IMR-90 (cell line): ENCODE data around the gene CDK6. TPM values are rescaled to one million over a fixed set of nuclear protein-coding genes. Genes with fewer than 3 reads are reported as not detected.
A peak's percentile ranks its signal among the peaks of the same experiment; 100 is the strongest.

Experiments used
- ATAC-seq: fragments of 200-7000 bp; cut with Tn5 transposase; 2 replicates; pipeline ENCODE4 v1.9.1; 2020; ENCODE audit warnings: low read depth, mild to moderate bottlenecking, moderate library complexity
- BruUV-seq: library from RNA; stranded (reverse); fragments of 400-500 nt; replicated peaks from 2 replicates; lab custom pipeline; 2021; lab: Mats Ljungman, UMichigan
- CTCF ChIA-PET: fragments of 300-600 bp; formaldehyde crosslinking; extraction: SDS; loops from one replicate; lab custom pipeline; 2021; ENCODE audit warnings: antibody characterized with exemption; lab: Yijun Ruan, JAX
- POLR2A ChIA-PET: fragments of 300-600 bp; sonication (Branson Sonifier 250); formaldehyde crosslinking; loops from one replicate; lab custom pipeline; 2022; ENCODE audit warnings: antibody characterized with exemption; ENCODE audit not compliant: unreplicated experiment; lab: Charles Lee
- DNase-seq: peaks from one replicate; pipeline ENCODE4 v3.0.0; 2013
- H2AFZ ChIP-seq: replicated peaks from 2 replicates; pipeline ENCODE3; 2013; ENCODE audit warnings: low read length, mild to moderate bottlenecking; ENCODE audit not compliant: poor library complexity
- H2AK5ac ChIP-seq: 2 replicates; pipeline ENCODE4 v1.6.1; 2013; ENCODE audit warnings: low read depth, low read length, inconsistent platforms
- H2AK9ac ChIP-seq: replicated peaks from 2 replicates; pipeline ENCODE3; 2013; ENCODE audit warnings: mild to moderate bottlenecking, low read depth, low read length, moderate library complexity; ENCODE audit not compliant: poor library complexity
- H2BK120ac ChIP-seq: 2 replicates; pipeline ENCODE4 v1.6.1; 2013; ENCODE audit warnings: low read depth, low read length, inconsistent platforms
- H2BK15ac ChIP-seq: 3 replicates; pipeline ENCODE4 v1.6.1; 2013; ENCODE audit warnings: low read depth, low read length, inconsistent platforms
- H2BK20ac ChIP-seq: 2 replicates; pipeline ENCODE4 v1.6.1; 2013; ENCODE audit warnings: low read depth, mild to moderate bottlenecking, inconsistent platforms, low read length, moderate library complexity
- H2BK5ac ChIP-seq: 2 replicates; pipeline ENCODE4 v1.6.1; 2013; ENCODE audit warnings: mild to moderate bottlenecking, low read depth, low read length, inconsistent platforms; ENCODE audit not compliant: poor library complexity, severe bottlenecking
- H3K14ac ChIP-seq: replicated peaks from 2 replicates; pipeline ENCODE4 v1.6.1; 2013; ENCODE audit warnings: low read depth, low read length, inconsistent platforms
- H3K18ac ChIP-seq: 2 replicates; pipeline ENCODE4 v1.6.1; 2013; ENCODE audit warnings: low read depth, low read length, control low read depth
- H3K23ac ChIP-seq: 2 replicates; pipeline ENCODE4 v1.6.1; 2013; ENCODE audit warnings: low read depth, low read length, inconsistent platforms
- H3K27ac ChIP-seq: 2 replicates; pipeline ENCODE4 v1.5.1; 2013; ENCODE audit warnings: mild to moderate bottlenecking, control low read depth, low read length; ENCODE audit not compliant: insufficient read depth
- H3K27me3 ChIP-seq: 2 replicates; pipeline ENCODE4 v1.6.1; 2013; ENCODE audit warnings: low read length; ENCODE audit not compliant: control insufficient read depth, insufficient read depth
- H3K36me3 ChIP-seq: 2 replicates; pipeline ENCODE4 v1.6.1; 2013; ENCODE audit warnings: low read length, mixed read lengths; ENCODE audit not compliant: control insufficient read depth, insufficient read depth
- H3K4ac ChIP-seq: 2 replicates; pipeline ENCODE4 v1.6.1; 2013; ENCODE audit warnings: low read depth, low read length, inconsistent platforms
- H3K4me1 ChIP-seq: 2 replicates; pipeline ENCODE4 v1.6.1; 2013; ENCODE audit warnings: low read length, mixed read lengths; ENCODE audit not compliant: control insufficient read depth, insufficient read depth
- H3K4me2 ChIP-seq: 2 replicates; pipeline ENCODE4 v1.6.1; 2013; ENCODE audit warnings: low read depth, mild to moderate bottlenecking, control low read depth, low read length, moderate library complexity
- H3K4me3 ChIP-seq: 2 replicates; pipeline ENCODE4 v1.5.1; 2013; ENCODE audit warnings: low read depth, mild to moderate bottlenecking, control low read depth, low read length, moderate library complexity; ENCODE audit not compliant: insufficient read depth
- H3K56ac ChIP-seq: 2 replicates; pipeline ENCODE4 v1.6.1; 2013; ENCODE audit warnings: low read length, inconsistent platforms; ENCODE audit not compliant: insufficient read depth; ENCODE audit errors: extremely low read depth
- H3K79me1 ChIP-seq, 2 experiments: 2 replicates each; pipeline ENCODE4 v1.6.1; 2013; ENCODE audit warnings: low read length in 2 of 2, inconsistent platforms in 1 of 2, low read depth in 1 of 2
- H3K9ac ChIP-seq: 2 replicates; pipeline ENCODE4 v1.6.1; 2013; ENCODE audit warnings: low read depth, low read length, control low read depth
- H3K9me1 ChIP-seq: 2 replicates; pipeline ENCODE4 v1.6.1; 2013; ENCODE audit warnings: low read length, inconsistent platforms; ENCODE audit not compliant: insufficient read depth
- H3K9me3 ChIP-seq: 2 replicates; pipeline ENCODE4 v1.6.1; 2013; ENCODE audit warnings: low read length; ENCODE audit not compliant: control insufficient read depth, insufficient read depth
- H4K20me1 ChIP-seq: 2 replicates; pipeline ENCODE4 v1.6.1; 2013; ENCODE audit warnings: low read length, inconsistent platforms; ENCODE audit not compliant: insufficient read depth
- H4K5ac ChIP-seq: 2 replicates; pipeline ENCODE4 v1.6.1; 2013; ENCODE audit warnings: mild to moderate bottlenecking, low read depth, low read length, control low read depth
- H4K8ac ChIP-seq, 2 experiments: 2 replicates each; pipeline ENCODE4 v1.6.1; 2013; ENCODE audit warnings: low read depth in 2 of 2, low read length in 2 of 2, control low read depth in 1 of 2, inconsistent platforms in 1 of 2
- H4K91ac ChIP-seq: 2 replicates; pipeline ENCODE4 v1.6.1; 2013; ENCODE audit warnings: low read depth, low read length, inconsistent platforms; ENCODE audit not compliant: insufficient read depth
- BHLHE40 ChIP-seq: fragments of 150-350 bp; IDR thresholded peaks from 2 replicates; pipeline ENCODE4 v1.6.1; 2016; ENCODE audit warnings: mild to moderate bottlenecking, low read depth, low read length
- CHD1 ChIP-seq: IDR thresholded peaks from 2 replicates; pipeline ENCODE4 v1.6.1; 2012; ENCODE audit warnings: low read depth, low read length, improper control_type of control experiment
- FOS ChIP-seq: fragments of 150-350 bp; IDR thresholded peaks from 2 replicates; pipeline ENCODE4 v1.6.1; 2016; ENCODE audit warnings: low read depth, low read length
- MAFK ChIP-seq: IDR thresholded peaks from 2 replicates; pipeline ENCODE4 v1.6.1; 2012; ENCODE audit warnings: low read depth, low read length, improper control_type of control experiment
- MXI1 ChIP-seq: IDR thresholded peaks from 2 replicates; pipeline ENCODE4 v1.6.1; 2012; ENCODE audit warnings: low read depth, mild to moderate bottlenecking, low read length, moderate library complexity, borderline replicate concordance
- NFE2L2 ChIP-seq: fragments of 150-350 bp; IDR thresholded peaks from 2 replicates; pipeline ENCODE4 v1.6.1; 2016; ENCODE audit warnings: low read depth, mild to moderate bottlenecking, low read length
- POLR2A ChIP-seq: IDR thresholded peaks from 2 replicates; pipeline ENCODE4 v1.6.1; 2012; ENCODE audit warnings: mild to moderate bottlenecking, low read depth, low read length
- RAD21 ChIP-seq: IDR thresholded peaks from 2 replicates; pipeline ENCODE4 v1.6.1; 2012; ENCODE audit warnings: low read length, improper control_type of control experiment
- RCOR1 ChIP-seq: IDR thresholded peaks from 2 replicates; pipeline ENCODE4 v1.6.1; 2012; ENCODE audit warnings: mild to moderate bottlenecking, low read length, improper control_type of control experiment; ENCODE audit not compliant: insufficient replicate concordance
- RFX5 ChIP-seq: IDR thresholded peaks from 2 replicates; pipeline ENCODE4 v1.8.0; 2012; ENCODE audit warnings: low read depth, mild to moderate bottlenecking, low read length, moderate library complexity
- WGBS, 2 experiments: methylation state at CpG; one replicate each; pipeline versions ENCODE4 v1.1.5 to v1.1.7; 2013; ENCODE audit warnings: missing lambda C conversion rate in 2 of 2; ENCODE audit not compliant: insufficient read length in 1 of 2; ENCODE audit errors: extremely low coverage in 2 of 2; 5-methylcytosine and 5-hydroxymethylcytosine counted together
- dilution Hi-C: fragments of 300-500 bp; cut with HindIII; formaldehyde crosslinking; loops from one replicate; pipeline ENCODE4 v1.14.3; 2018; ENCODE audit warnings: low sequenced_read_pairs; ENCODE audit not compliant: unreplicated experiment
- in situ Hi-C: fragments of 300-500 bp; cut with MboI; formaldehyde crosslinking; loops from 3 replicates; pipeline ENCODE4 v1.14.3; 2019; ENCODE audit warnings: low sequenced_read_pairs, inconsistent platforms, mixed read lengths
- intact Hi-C: fragments of 100-400 bp; cut with micrococcal nuclease; formaldehyde crosslinking; loops from 2 replicates; pipeline ENCODE4 v1.10.0; 2022
- polyA plus RNA-seq, 3 experiments: library from polyadenylated mRNA; depleted of rRNA; stranded (reverse); fragments of >200 nt; gene quantifications; 2 replicates each; pipeline ENCODE4 v1.2.3, GENCODE V29; 2012; ENCODE audit warnings: low replicate concordance in 1 of 3
- total RNA-seq: library from RNA; depleted of rRNA; stranded (reverse); fragments of >200 nt; gene quantifications from 2 replicates; pipeline ENCODE4 v1.2.3, GENCODE V29; 2012
- TF ChIP-seq, protein P1 (sequence below): fragments of 150-350 bp; IDR thresholded peaks from 2 replicates; pipeline ENCODE4 v1.6.1; 2017; ENCODE audit warnings: mild to moderate bottlenecking, antibody characterized with exemption, low read length, low read depth
- TF ChIP-seq, protein P2 (sequence below): fragments of 150-350 bp; IDR thresholded peaks from 2 replicates; pipeline ENCODE4 v1.6.1; 2016; ENCODE audit warnings: low read depth, mild to moderate bottlenecking, low read length, moderate library complexity, borderline replicate concordance

The CDK6 gene
- total and polyA plus RNA-seq, 2 of the 4 experiments (the other 2 are of a cell fraction) = 21.5 to 195 TPM

DNA sequence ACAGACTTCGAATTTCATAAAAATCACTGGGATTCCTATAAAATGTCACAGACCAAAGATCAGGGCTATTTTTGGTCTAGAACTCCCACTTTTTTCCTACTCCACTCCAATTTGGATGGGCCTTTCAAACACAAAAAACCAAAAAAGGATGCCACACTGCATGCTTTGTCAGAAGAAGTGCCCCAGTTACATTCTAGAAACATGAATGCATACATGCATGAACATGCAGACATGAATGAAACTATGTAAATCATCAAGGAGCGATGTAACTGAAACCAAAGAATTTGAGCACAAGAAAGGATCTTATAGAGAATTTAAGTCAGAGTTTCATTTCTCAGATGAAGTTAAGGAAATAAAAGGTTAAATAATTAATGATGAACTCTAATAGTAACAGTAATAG lies 214.3 kb downstream of the CDK6 start:
- WGBS, 2 experiments = no CpG with 5 or more reads among the region's 2 CpGs
- H3K4me3 ChIP-seq = no peak overlapping the region
- H3K23ac ChIP-seq = peak overlapping the region; percentile 3; the same call in 1 of the 2 replicates
- H3K4me2 ChIP-seq = no peak overlapping the region
- intact Hi-C loops = loop anchor here (5.0 kb wide), 3 partner anchors 130 to 605 kb away; partner anchors contain the start of gene HEPACAM2
- no peak overlapping the region for H3K9ac ChIP-seq
- H3K36me3 ChIP-seq = peaks cover 13% of the 10 kb centered on the region
- ChIA-PET POLR2A (no interaction called here), CTCF (interaction anchor here (0.6 to 1.1 kb wide), 5 partner anchors 10 to 210 kb away, joined by 3 to 4 read pairs (median 3); no protein-coding TSS in a partner anchor)
- H3K18ac ChIP-seq = no peak overlapping the region; the same call in 1 of the 2 replicates
- DNase-seq = no peak
- H3K79me1 ChIP-seq = peaks cover 29 to 64% of the 10 kb centered on the region in 2 experiments
- peak overlapping the region; percentile 1; the same call in 1 of the 2 replicates for H3K4ac ChIP-seq
- peak overlapping the region; percentile 60 for H2BK5ac ChIP-seq
- no peak overlapping the region for H2AFZ ChIP-seq
- TF ChIP-seq MAFK (no peak), FOS (no peak), MXI1 (no peak), NFE2L2 (no peak), RCOR1 (no peak), BHLHE40 (no peak), CHD1 (no peak), RAD21 (no peak), RFX5 (no peak), POLR2A (no peak)
- TF ChIP-seq, protein P1, sequence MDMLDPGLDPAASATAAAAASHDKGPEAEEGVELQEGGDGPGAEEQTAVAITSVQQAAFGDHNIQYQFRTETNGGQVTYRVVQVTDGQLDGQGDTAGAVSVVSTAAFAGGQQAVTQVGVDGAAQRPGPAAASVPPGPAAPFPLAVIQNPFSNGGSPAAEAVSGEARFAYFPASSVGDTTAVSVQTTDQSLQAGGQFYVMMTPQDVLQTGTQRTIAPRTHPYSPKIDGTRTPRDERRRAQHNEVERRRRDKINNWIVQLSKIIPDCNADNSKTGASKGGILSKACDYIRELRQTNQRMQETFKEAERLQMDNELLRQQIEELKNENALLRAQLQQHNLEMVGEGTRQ = no peak
- TF ChIP-seq, protein P2, sequence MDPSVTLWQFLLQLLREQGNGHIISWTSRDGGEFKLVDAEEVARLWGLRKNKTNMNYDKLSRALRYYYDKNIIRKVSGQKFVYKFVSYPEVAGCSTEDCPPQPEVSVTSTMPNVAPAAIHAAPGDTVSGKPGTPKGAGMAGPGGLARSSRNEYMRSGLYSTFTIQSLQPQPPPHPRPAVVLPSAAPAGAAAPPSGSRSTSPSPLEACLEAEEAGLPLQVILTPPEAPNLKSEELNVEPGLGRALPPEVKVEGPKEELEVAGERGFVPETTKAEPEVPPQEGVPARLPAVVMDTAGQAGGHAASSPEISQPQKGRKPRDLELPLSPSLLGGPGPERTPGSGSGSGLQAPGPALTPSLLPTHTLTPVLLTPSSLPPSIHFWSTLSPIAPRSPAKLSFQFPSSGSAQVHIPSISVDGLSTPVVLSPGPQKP = no peak
- H2AK9ac ChIP-seq = no peak overlapping the region
- H3K27ac ChIP-seq = no peak overlapping the region
- H2AK5ac ChIP-seq = no peak overlapping the region
- no peak overlapping the region for H4K8ac ChIP-seq
- H3K56ac ChIP-seq = no peak overlapping the region
- no peak overlapping the region for H2BK120ac ChIP-seq
- no peak overlapping the region; the same call in 2 of the 3 replicates for H2BK15ac ChIP-seq
- in situ Hi-C loops = loop anchor here (5.0 kb wide), 3 partner anchors 75 to 430 kb away; no protein-coding TSS in a partner anchor
- ATAC-seq = no peak
- H2BK20ac ChIP-seq = no peak overlapping the region
- dilution Hi-C loops = no loop called here
- no peaks in the 10 kb centered on the region; the same call in 1 of the 2 replicates for H3K9me3 ChIP-seq
- peaks cover 11% of the 10 kb centered on the region for H3K9me1 ChIP-seq
- H4K20me1 ChIP-seq = peaks cover 14% of the 10 kb centered on the region; the same call in 1 of the 2 replicates
- H3K14ac ChIP-seq = no peak overlapping the region; the same call in 1 of the 2 replicates
- H3K4me1 ChIP-seq = peaks cover 7% of the 10 kb centered on the region
- no peak overlapping the region for H4K5ac ChIP-seq
- BruUV-seq = no TSS peak
- H4K91ac ChIP-seq = no peak overlapping the region
- H3K27me3 ChIP-seq = no peaks in the 10 kb centered on the region
